Ovary (tissue), 9 donors: ENCODE results near the gene WIPF1. TPM values are rescaled to one million over a fixed set of nuclear protein-coding genes. Genes with fewer than 3 reads are reported as not detected.

ENCODE experiments used
- DNase-seq, 5 donors: peaks; one replicate each; pipeline ENCODE4 v3.0.0-alpha.2; 2019 to 2020
- H3K27ac ChIP-seq, 2 donors: fragments of 200-600 bp; one replicate each; pipeline versions ENCODE4 v1.5.1 to v1.8.0; 2019 to 2022
- H3K27me3 ChIP-seq: fragments of 200-600 bp; one replicate; pipeline ENCODE4 v1.8.0; 2022
- H3K36me3 ChIP-seq: fragments of 200-600 bp; sonication (generic); one replicate; pipeline ENCODE4 v1.5.1; 2019
- H3K4me1 ChIP-seq: one replicate; pipeline ENCODE4 v1.8.1; 2013; ENCODE audit warnings: mild to moderate bottlenecking, moderate library complexity; ENCODE audit not compliant: insufficient read depth
- H3K4me3 ChIP-seq: fragments of 200-600 bp; sonication (generic); one replicate; pipeline ENCODE4 v1.5.1; 2017
- H3K9me3 ChIP-seq, 2 donors: fragments of 200-600 bp in 1 of 2; sonication (generic) in 1 of 2; one replicate each; pipeline versions ENCODE4 v1.5.1 to v1.8.1; 2013 to 2019; ENCODE audit warnings: mild to moderate bottlenecking in 1 of 2, moderate library complexity in 1 of 2
- CTCF ChIP-seq, 3 donors: fragments of 450-650 bp in 2 of 3; fragments of 200-600 bp in 1 of 3; IDR thresholded peaks; one replicate each; pipeline versions ENCODE4 v1.5.1 to v1.8.0; 2016 to 2022; ENCODE audit warnings: antibody characterized with exemption in 3 of 3, mild to moderate bottlenecking in 1 of 3
- EP300 ChIP-seq: sonication (generic); formaldehyde crosslinking; IDR thresholded peaks from one replicate; pipeline ENCODE4 v1.6.1; 2017; ENCODE audit warnings: antibody characterized with exemption
- POLR2A ChIP-seq: fragments of 450-650 bp; IDR thresholded peaks from one replicate; pipeline ENCODE4 v1.6.1; 2017; ENCODE audit warnings: antibody characterized with exemption, mild to moderate bottlenecking, moderate library complexity
- WGBS, 3 donors: extraction: QIAGEN DNeasy Blood & Tissue Kit in 1 of 3; methylation state at CpG; one replicate each; pipeline versions ENCODE4 v1.1.5 to v1.1.7; 2013 to 2017; 5-methylcytosine and 5-hydroxymethylcytosine counted together
- intact Hi-C, 4 donors: fragments of 100-400 bp; cut with DNase I; formaldehyde crosslinking; loops; one replicate each; pipeline versions ENCODE4 v1.11.0 to v1.15.1; 2022 to 2023
- polyA plus RNA-seq, 2 donors: library from polyadenylated mRNA; stranded (reverse); fragments of 200-250 nt in 1 of 2; fragments of 350-450 nt in 1 of 2; fragmentation: Illumina TruSeq in 1 of 2; extraction: RNeasy Lipid Tissue Mini Kit (QIAGEN cat#74804) in 1 of 2; gene quantifications; one replicate each; pipeline ENCODE4 v1.2.3, GENCODE V29; 2013 to 2014
- total RNA-seq, 7 donors: library from RNA; depleted of rRNA in 2 of 7; stranded (reverse); fragments of >200 nt in 2 of 7; fragmentation: NEBNext Ultra II Directional in 3 of 7; extraction: Animal tissue kit (Norgen Biotek cat#: 25700) in 3 of 7; gene quantifications; one replicate each; pipeline versions ENCODE4 v1.1.0 to v1.2.4, GENCODE V29; 2016 to 2023
- donor health status: DM: no; HTN: no; CAD: no; lungs with moderate emphysema.
- donor health status: DM: no; HTN: no; CAD: no.
- donor health status: Bipolar disorder and iron deficiency.
- donor health status: DM: yes; HTN: yes; CAD: no.
- donor health status: DM: no; HTN: no; CAD: no.
- donor health status: DM: yes; HTN: yes; CAD: no.

The WIPF1 gene
- total and polyA plus RNA-seq, 9 donors = 9.7 to 42.6 (median 24.4) TPM

GRCh38 chr2:174518395-174518794 is 79.2 kb downstream of the WIPF1 start:
- TF ChIP-seq POLR2A (no peak), EP300 (no peak), CTCF (IDR thresholded peaks at IDR 0.05) (no peak)
- no peak for DNase-seq
- intact Hi-C loops = no loop called here
- no peaks in the 10 kb centered on the region for H3K27me3 ChIP-seq
- 84 to 92% (median 90%) methylated on average over 2 of the region's 2 CpGs for WGBS, 3 donors
- no peaks in the 10 kb centered on the region for H3K9me3 ChIP-seq
- H3K4me3 ChIP-seq = no peak overlapping the region
- H3K4me1 ChIP-seq = no peaks in the 10 kb centered on the region
- no peaks in the 10 kb centered on the region for H3K36me3 ChIP-seq
- no peak overlapping the region for H3K27ac ChIP-seq

GRCh38 chr2:174516501-174517378 is 80.9 kb downstream of the WIPF1 start:
- no peak for DNase-seq
- Histone ChIP-seq H3K4me3 (no peak overlapping the region), H3K4me1 (no peaks in the 10 kb centered on the region), H3K36me3 (no peaks in the 10 kb centered on the region), H3K27me3 (no peaks in the 10 kb centered on the region), H3K9me3 (no peaks in the 10 kb centered on the region), H3K27ac (no peak overlapping the region)
- 80 to 83% (median 81%) methylated on average over 5 of the region's 5 CpGs for WGBS, 3 donors
- TF ChIP-seq EP300 (no peak), POLR2A (no peak), CTCF (IDR thresholded peaks at IDR 0.05) (no peak)
- intact Hi-C loops = no loop called here

- no peak overlapping the region for H3K4me3 ChIP-seq
- DNase-seq = no peak
- intact Hi-C loops = no loop called here
- 73 to 88% (median 85%) methylated on average over 3 of the region's 3 CpGs for WGBS, 3 donors
- TF ChIP-seq POLR2A (no peak), EP300 (no peak), CTCF (IDR thresholded peaks at IDR 0.05) (no peak)
- H3K9me3 ChIP-seq = peaks cover 0 to 5% of the 10 kb centered on the region in 2 donors
- H3K27me3 ChIP-seq = no peaks in the 10 kb centered on the region
- no peak overlapping the region for H3K27ac ChIP-seq
- H3K36me3 ChIP-seq = no peaks in the 10 kb centered on the region
- no peaks in the 10 kb centered on the region for H3K4me1 ChIP-seq
Observed at GRCh38 chr2:174512345-174512744, 85.3 kb downstream of the WIPF1 start.

- no peaks in the 10 kb centered on the region for H3K36me3 ChIP-seq
- 51 to 54% (median 53%) methylated on average over 5 of the region's 5 CpGs for WGBS, 3 donors
- no peak overlapping the region for H3K27ac ChIP-seq
- intact Hi-C loops = no loop called here
- H3K27me3 ChIP-seq = no peaks in the 10 kb centered on the region
- H3K9me3 ChIP-seq = peaks cover 0 to 5% of the 10 kb centered on the region in 2 donors
- no peak overlapping the region for H3K4me3 ChIP-seq
- no peak for DNase-seq
- no peaks in the 10 kb centered on the region for H3K4me1 ChIP-seq
- TF ChIP-seq EP300 (no peak), CTCF (IDR thresholded peaks at IDR 0.05) (no peak), POLR2A (no peak)
Observed at GRCh38 chr2:174511580-174512260, 85.9 kb downstream of the WIPF1 start.
